GM12878 (cell line): ENCODE data around the gene ADSL. TPM values are rescaled to one million over a fixed set of nuclear protein-coding genes. Genes with fewer than 3 reads are reported as not detected.

ENCODE experiments used
- ATAC-seq: fragments of 200-7000 bp; cut with Tn5 transposase; 3 replicates; pipeline ENCODE4 v1.9.1; 2020; ENCODE audit warnings: mild to moderate bottlenecking, moderate library complexity
- BruUV-seq: library from RNA; stranded (reverse); fragments of 400-500 nt; replicated peaks from 2 replicates; lab custom pipeline; 2021; lab: Mats Ljungman, UMichigan
- CTCF ChIA-PET: fragments of 300-600 bp; sonication (Branson Sonifier 250); formaldehyde crosslinking; extraction: SDS; loops from one replicate; lab custom pipeline; 2021; ENCODE audit warnings: inconsistent platforms; lab: Yijun Ruan, JAX
- POLR2A ChIA-PET: fragments of 350-600 bp; formaldehyde crosslinking; extraction: SDS; loops from one replicate; lab custom pipeline; 2021; ENCODE audit warnings: inconsistent platforms; lab: Charles Lee
- RAD21 ChIA-PET: fragments of 300-600 bp; sonication (Branson Sonifier 250); formaldehyde crosslinking; loops from one replicate; lab custom pipeline; 2023; ENCODE audit warnings: antibody characterized with exemption; ENCODE audit not compliant: unreplicated experiment; lab: Charles Lee
- SMC1A ChIA-PET: fragments of 300-600 bp; sonication (Branson Sonifier 250); formaldehyde crosslinking; loops from one replicate; lab custom pipeline; 2023; ENCODE audit not compliant: unreplicated experiment, uncharacterized antibody; lab: Charles Lee
- DNase-seq: peaks from one replicate; pipeline ENCODE4 v3.0.0-alpha.2; 2011; ENCODE audit warnings: low read depth, low spot score
- FAIRE-seq: peaks from 3 replicates; lab custom pipeline; 2011; peaks lifted over from hg19 to GRCh38; lab: Jason Lieb, UNC
- H2AFZ ChIP-seq: 2 replicates; pipeline ENCODE4 v1.6.0; 2011; ENCODE audit warnings: low read depth, low read length, control low read depth; ENCODE audit not compliant: control insufficient read depth
- H3K27ac ChIP-seq: 2 replicates; pipeline ENCODE4 v1.5.1; 2011; ENCODE audit warnings: control low read depth; ENCODE audit not compliant: control insufficient read depth, insufficient read depth
- H3K27me3 ChIP-seq, 2 experiments: replicated peaks in 1 of 2; 2 replicates each; pipeline versions ENCODE4 v1.6.0 to v1.6.1; 2011; ENCODE audit warnings: low read length in 1 of 2; ENCODE audit not compliant: control insufficient read depth in 2 of 2, insufficient read depth in 2 of 2
- H3K36me3 ChIP-seq, 2 experiments: 2 replicates each; pipeline ENCODE4 v1.5.1; 2011; ENCODE audit warnings: low read length in 1 of 2; ENCODE audit not compliant: control insufficient read depth in 2 of 2, insufficient read depth in 2 of 2
- H3K4me1 ChIP-seq: 2 replicates; pipeline ENCODE4 v1.6.1; 2011; ENCODE audit warnings: mild to moderate bottlenecking, low read length, moderate library complexity, mixed read lengths; ENCODE audit not compliant: control insufficient read depth, insufficient read depth
- H3K4me2 ChIP-seq: 2 replicates; pipeline ENCODE4 v1.6.0; 2011; ENCODE audit warnings: control low read depth; ENCODE audit not compliant: control insufficient read depth, insufficient read depth
- H3K4me3 ChIP-seq: fragments of 200-600 bp; sonication (generic); 2 replicates; pipeline ENCODE4 v1.5.1; 2016
- H3K79me2 ChIP-seq: 2 replicates; pipeline ENCODE4 v1.6.0; 2011; ENCODE audit warnings: low read length; ENCODE audit not compliant: control insufficient read depth, insufficient read depth
- H3K9ac ChIP-seq: 2 replicates; pipeline ENCODE4 v1.8.0; 2011; ENCODE audit warnings: low read length, control low read depth, mixed read lengths; ENCODE audit not compliant: control insufficient read depth, insufficient read depth
- H3K9me3 ChIP-seq: replicated peaks from 3 replicates; pipeline ENCODE4 v1.5.1; 2011; ENCODE audit warnings: mild to moderate bottlenecking, low read length; ENCODE audit not compliant: control insufficient read depth, insufficient read depth
- H4K20me1 ChIP-seq: 2 replicates; pipeline ENCODE4 v1.6.0; 2011; ENCODE audit not compliant: control insufficient read depth, insufficient read depth
- BCL11A ChIP-seq: IDR thresholded peaks from 2 replicates; pipeline ENCODE4 v1.6.1; 2011; ENCODE audit warnings: low read depth, low read length
- BMI1 ChIP-seq: fragments of 450-650 bp; IDR thresholded peaks from 2 replicates; pipeline ENCODE4 v1.6.1; 2016; ENCODE audit warnings: mild to moderate bottlenecking, moderate library complexity, borderline replicate concordance
- CBX3 ChIP-seq: fragments of 200-600 bp; sonication (generic); IDR thresholded peaks from 2 replicates; pipeline ENCODE4 v1.6.1; 2016; ENCODE audit warnings: low read depth, borderline replicate concordance
- CHD1 ChIP-seq: IDR thresholded peaks from 2 replicates; pipeline ENCODE4 v1.6.1; 2012; ENCODE audit warnings: low read depth, low read length, improper control_type of control experiment
- DPF2 ChIP-seq: fragments of 450-650 bp; IDR thresholded peaks from 2 replicates; pipeline ENCODE4 v1.6.1; 2017; ENCODE audit warnings: mild to moderate bottlenecking
- ESRRA ChIP-seq: IDR thresholded peaks from 2 replicates; pipeline ENCODE4 v1.6.1; 2012; ENCODE audit warnings: mild to moderate bottlenecking, low read length, improper control_type of control experiment
- FOS ChIP-seq: IDR thresholded peaks from 3 replicates; pipeline ENCODE4 v1.6.1; 2011; ENCODE audit warnings: borderline replicate concordance; ENCODE audit not compliant: insufficient read length; ENCODE audit errors: extremely low read depth
- FOXK2 ChIP-seq: fragments of 450-650 bp; IDR thresholded peaks from 2 replicates; pipeline ENCODE4 v1.6.1; 2017; ENCODE audit warnings: mild to moderate bottlenecking, moderate library complexity
- HDAC6 ChIP-seq: fragments of 200-600 bp; sonication (generic); IDR thresholded peaks from one replicate; pipeline ENCODE4 v1.8.0; 2017; ENCODE audit warnings: antibody characterized with exemption; ENCODE audit not compliant: unreplicated experiment
- MEF2B ChIP-seq: fragments of 450-650 bp; IDR thresholded peaks from 2 replicates; pipeline ENCODE4 v1.6.1; 2018; ENCODE audit warnings: mild to moderate bottlenecking, moderate library complexity; ENCODE audit not compliant: partially characterized antibody, poor library complexity, severe bottlenecking
- NRF1 ChIP-seq: conservative IDR thresholded peaks from 2 replicates; pipeline ENCODE4 v1.6.1; 2011; ENCODE audit warnings: mild to moderate bottlenecking, low read depth, low read length, improper control_type of control experiment
- RAD21 ChIP-seq: IDR thresholded peaks from 2 replicates; pipeline ENCODE4 v1.6.1; 2011; ENCODE audit warnings: mild to moderate bottlenecking, low read depth, low read length, moderate library complexity; ENCODE audit not compliant: insufficient read depth
- RB1 ChIP-seq: fragments of 450-650 bp; formaldehyde crosslinking; IDR thresholded peaks from 2 replicates; pipeline ENCODE4 v1.6.1; 2017; ENCODE audit warnings: mild to moderate bottlenecking, borderline replicate concordance
- RUNX3 ChIP-seq: IDR thresholded peaks from 2 replicates; pipeline ENCODE4 v1.6.1; 2012; ENCODE audit warnings: low read length, inconsistent platforms
- SMAD5 ChIP-seq: IDR thresholded peaks from 2 replicates; pipeline ENCODE4 v1.6.1; 2016; ENCODE audit warnings: antibody characterized with exemption, low read depth
- TAF1 ChIP-seq: IDR thresholded peaks from 2 replicates; pipeline ENCODE4 v1.6.1; 2011; ENCODE audit warnings: mild to moderate bottlenecking, low read depth, low read length, borderline replicate concordance
- TCF3 ChIP-seq: IDR thresholded peaks from 2 replicates; pipeline ENCODE4 v1.6.1; 2012; ENCODE audit warnings: low read depth, mild to moderate bottlenecking, low read length, borderline replicate concordance; ENCODE audit not compliant: insufficient read depth
- USF2 ChIP-seq: IDR thresholded peaks from 2 replicates; pipeline ENCODE4 v1.6.1; 2011; ENCODE audit warnings: low read depth, low read length, improper control_type of control experiment, borderline replicate concordance
- YY1 ChIP-seq: IDR thresholded peaks from 2 replicates; pipeline ENCODE4 v1.6.1; 2011; ENCODE audit warnings: low read depth, mild to moderate bottlenecking, low read length
- ZBTB33 ChIP-seq: fragments of 450-650 bp; IDR thresholded peaks from 2 replicates; pipeline ENCODE4 v1.6.1; 2017; ENCODE audit warnings: mild to moderate bottlenecking
- ZZZ3 ChIP-seq: IDR thresholded peaks from 2 replicates; pipeline ENCODE4 v1.6.1; 2011; ENCODE audit warnings: low read depth; ENCODE audit not compliant: control insufficient read depth, insufficient read length
- WGBS: methylation state at CpG from one replicate; pipeline ENCODE4 v1.1.6; 2016; ENCODE audit warnings: low lambda C conversion rate; ENCODE audit not compliant: insufficient replicate concordance, insufficient coverage; ENCODE audit errors: missing lambda C conversion rate; 5-methylcytosine and 5-hydroxymethylcytosine counted together
- in situ Hi-C: fragments of 300-500 bp; cut with MboI; formaldehyde crosslinking; loops from 9 replicates; pipeline ENCODE4 v1.14.3; 2018; ENCODE audit warnings: mixed read lengths
- intact Hi-C: fragments of 100-400 bp; cut with micrococcal nuclease; formaldehyde crosslinking; loops from one replicate; pipeline ENCODE4 v1.14.2; 2022; ENCODE audit not compliant: unreplicated experiment
- polyA plus RNA-seq, 11 experiments: library from polyadenylated mRNA; depleted of rRNA in 4 of 11; unstranded in 6 of 11; stranded (reverse) in 5 of 11; fragments of >200 nt; fragmentation: Nextera tagmentation in 4 of 11; fragmentation: Illumina TruSeq in 1 of 11; extraction: Ambion mirVana in 4 of 11; extraction: Trizol in 1 of 11; gene quantifications; 1 replicate in 1 of 11; 2 replicates in 10 of 11; pipeline versions ENCODE4 v1.2.1 to v1.2.3, GENCODE V29; 2011 to 2016; ENCODE audit warnings: inconsistent platforms in 2 of 11, missing spikeins in 2 of 11, low read depth in 1 of 11
- total RNA-seq, 4 experiments: library from RNA; depleted of rRNA in 3 of 4; stranded (reverse); fragments of >200 nt in 3 of 4; fragmentation: Illumina TruSeq in 1 of 4; extraction: Trizol in 1 of 4; gene quantifications; 2 replicates each; pipeline versions ENCODE4 v1.2.1 to v1.2.3, GENCODE V29; 2013 to 2021

Gene ADSL
- total and polyA plus RNA-seq, 10 of the 15 experiments (the other 5 are each of a cell fraction or from before 2014, with no cell fraction given): 126 to 313 (median 143) TPM

GRCh38 chr22:40330615-40331014, 15.7 kb upstream of the ADSL start (continued):
- no peak for TF ChIP-seq MEF2B
- TF ChIP-seq CBX3: no peak

- ATAC-seq (no peak), DNase-seq (no peak), FAIRE-seq (no peak)
- Histone ChIP-seq H3K4me3 (no peak overlapping the region), H2AFZ (no peak overlapping the region), H3K27me3 (no peaks in the 10 kb centered on the region), H3K9me3 (no peaks in the 10 kb centered on the region), H3K79me2 (no peaks in the 10 kb centered on the region), H3K36me3 (peaks cover 0 to 2% of the 10 kb centered on the region in 2 experiments; a peak in 1 of 4 replicates), H3K4me2 (no peak overlapping the region), H3K9ac (no peak overlapping the region), H3K27ac (no peak overlapping the region), H4K20me1 (no peaks in the 10 kb centered on the region), H3K4me1 (peaks cover 29% of the 10 kb centered on the region)
- in situ Hi-C loops (no loop called here), intact Hi-C loops (no loop called here)
- BruUV-seq: no TSS peak
- 69% methylated on average over 4 of the region's 4 CpGs for WGBS
- ChIA-PET POLR2A (interaction anchor here (0.7 kb wide), 1 partner anchor 90 kb away, joined by 5 read pairs; no protein-coding TSS in a partner anchor), SMC1A (no interaction called here), CTCF (no interaction called here), RAD21 (interaction anchor here (0.7 kb wide), 1 partner anchor 257 kb away, joined by 3 read pairs; no protein-coding TSS in a partner anchor)
- TF ChIP-seq FOS (no peak), FOXK2 (no peak), BMI1 (no peak), ZBTB33 (no peak), RB1 (no peak), CHD1 (no peak), TCF3 (no peak), HDAC6 (no peak), YY1 (no peak), RAD21 (no peak), TAF1 (no peak), RUNX3 (no peak), BCL11A (no peak), ZZZ3 (no peak), DPF2 (no peak), SMAD5 (no peak), USF2 (no peak), ESRRA (no peak), NRF1 (no peak)
These were observed 14.6 kb upstream of the ADSL start for GRCh38 chr22:40331706-40332105.
